ENCODE measurements around the gene TRIO.

GRCh38 chr5:14260637-14261036 is 117.5 kb downstream of the TRIO start:
- TF ChIP-seq CTCF (IDR thresholded peaks at IDR 0.05) (no peak), EP300 (IDR thresholded peaks at IDR 0.05; ENCODE audit: low read depth) (no peak), POLR2AphosphoS5 (IDR thresholded peaks at IDR 0.05) (no peak), POLR2A (IDR thresholded peaks at IDR 0.05) (no peak)

All from transverse colon (tissue), 4 donors.